Activated CD8-positive, alpha-beta memory T cell treated with anti-CD3 and anti-CD28 coated beads, Interleukin-2, amount 10 ng/mL, durations not matched to agents 7 days and 5 days (primary cell): ENCODE results near the gene MADD. TPM values are rescaled to one million over a fixed set of nuclear protein-coding genes. Genes with fewer than 3 reads are reported as not detected.

Experiments used
- ATAC-seq: fragments of 150-1000 bp; cut with Tn5 transposase; one replicate; pipeline ENCODE4 v1.10.0; 2021; ENCODE audit warnings: moderate library complexity
- CTCF ChIA-PET: fragments of 350-600 bp; sonication (Branson Sonifier 250); formaldehyde crosslinking; loops from one replicate; lab custom pipeline; 2021; ENCODE audit warnings: antibody characterized with exemption; lab: Charles Lee
- DNase-seq: peaks from one replicate; pipeline ENCODE4 v3.0.0-alpha.2; 2020
- H3K27ac Mint-ChIP-seq: one replicate; pipeline ENCODE4 v1.8.0; 2021; ENCODE audit warnings: mild to moderate bottlenecking, mixed read lengths
- H3K27me3 Mint-ChIP-seq: one replicate; pipeline ENCODE4 v1.8.0; 2021; ENCODE audit warnings: mixed read lengths
- H3K36me3 Mint-ChIP-seq: one replicate; pipeline ENCODE4 v1.8.0; 2021; ENCODE audit warnings: mild to moderate bottlenecking, mixed read lengths
- H3K4me1 Mint-ChIP-seq: one replicate; pipeline ENCODE4 v1.8.0; 2021; ENCODE audit warnings: mixed read lengths
- H3K4me3 Mint-ChIP-seq: one replicate; pipeline ENCODE4 v1.8.0; 2021; ENCODE audit warnings: mild to moderate bottlenecking, moderate library complexity, mixed read lengths
- H3K9me3 Mint-ChIP-seq: one replicate; pipeline ENCODE4 v1.8.0; 2022; ENCODE audit warnings: low read depth, mixed read lengths
- total RNA-seq, 2 experiments: library from RNA; stranded (reverse); gene quantifications; one replicate each; pipeline ENCODE4 v1.2.3, GENCODE V29; 2021

MADD gene
- total RNA-seq, 2 experiments from 2014 or later: 88.5 to 91.2 TPM

GRCh38 chr11:47242596-47243192, 27.2 kb upstream of the MADD start:
- Mint-ChIP-seq H3K4me3 (no peak overlapping the region), H3K36me3 (peaks cover 44% of the 10 kb centered on the region), H3K9me3 (no peaks in the 10 kb centered on the region), H3K27me3 (no peaks in the 10 kb centered on the region), H3K27ac (no peak overlapping the region), H3K4me1 (peaks cover 13% of the 10 kb centered on the region)
- CTCF ChIA-PET: interaction anchor here (1.2 to 1.5 kb wide), 2 partner anchors 9 to 17 kb away, joined by 3 to 4 read pairs; no protein-coding TSS in a partner anchor
- DNase-seq (no peak), ATAC-seq (no peak)

- CTCF ChIA-PET: no interaction called here
- no peak overlapping the region for H3K27ac Mint-ChIP-seq
- no peak overlapping the region for H3K4me3 Mint-ChIP-seq
- peaks cover 19% of the 10 kb centered on the region for H3K4me1 Mint-ChIP-seq
- ATAC-seq: no peak
- peaks cover 40% of the 10 kb centered on the region for H3K36me3 Mint-ChIP-seq
- no peak for DNase-seq
- H3K9me3 Mint-ChIP-seq: no peaks in the 10 kb centered on the region
- H3K27me3 Mint-ChIP-seq: no peaks in the 10 kb centered on the region
These were observed 26.5 kb upstream of the MADD start for GRCh38 chr11:47243454-47243853.

- Mint-ChIP-seq H3K27me3 (no peaks in the 10 kb centered on the region), H3K9me3 (no peaks in the 10 kb centered on the region), H3K27ac (no peak overlapping the region), H3K4me1 (peaks cover 24% of the 10 kb centered on the region), H3K4me3 (no peak overlapping the region), H3K36me3 (peaks cover 32% of the 10 kb centered on the region)
- DNase-seq (no peak), ATAC-seq (no peak)
- CTCF ChIA-PET: interaction anchor here (1.2 kb wide), 1 partner anchor 130 kb away, joined by 3 read pairs; no protein-coding TSS in a partner anchor
These were observed 25.2 kb upstream of the MADD start for GRCh38 chr11:47244448-47245350.

- peaks cover 26% of the 10 kb centered on the region for H3K4me1 Mint-ChIP-seq
- H3K27ac Mint-ChIP-seq: peak overlapping the region; percentile 60
- peaks cover 25% of the 10 kb centered on the region for H3K36me3 Mint-ChIP-seq
- H3K27me3 Mint-ChIP-seq: no peaks in the 10 kb centered on the region
- CTCF ChIA-PET: no interaction called here
- H3K9me3 Mint-ChIP-seq: no peaks in the 10 kb centered on the region
- no peak overlapping the region for H3K4me3 Mint-ChIP-seq
- no peak for DNase-seq
- no peak for ATAC-seq
These were observed 24.1 kb upstream of the MADD start for GRCh38 chr11:47245611-47246357.

GRCh38 chr11:47247502-47247901, 22.4 kb upstream of the MADD start:
- DNase-seq (no peak), ATAC-seq (no peak)
- CTCF ChIA-PET: interaction anchor here (0.6 to 3.4 kb wide), 6 partner anchors 11 to 164 kb away, joined by 3 to 32 read pairs (median 10); partner anchors contain the start of genes DDB2 and NR1H3
- Mint-ChIP-seq H3K9me3 (no peaks in the 10 kb centered on the region), H3K27me3 (no peaks in the 10 kb centered on the region), H3K36me3 (peaks cover 12% of the 10 kb centered on the region), H3K4me3 (peak overlapping the region; percentile 89), H3K4me1 (peaks cover 29% of the 10 kb centered on the region), H3K27ac (peak overlapping the region; percentile 94)

- DNase-seq (no peak), ATAC-seq (peak; percentile 35)
- no peaks in the 10 kb centered on the region for H3K27me3 Mint-ChIP-seq
- no peaks in the 10 kb centered on the region for H3K9me3 Mint-ChIP-seq
- H3K36me3 Mint-ChIP-seq: peaks cover 11% of the 10 kb centered on the region
- H3K4me1 Mint-ChIP-seq: peaks cover 29% of the 10 kb centered on the region
- H3K4me3 Mint-ChIP-seq: peak overlapping the region; percentile 89
- H3K27ac Mint-ChIP-seq: peak overlapping the region; percentile 94
- CTCF ChIA-PET: interaction anchor here (0.9 to 3.4 kb wide), 10 partner anchors 11 to 164 kb away, joined by 3 to 32 read pairs (median 7); partner anchors contain the start of genes DDB2, MADD and NR1H3
These were observed 21.6 kb upstream of the MADD start for GRCh38 chr11:47248304-47248663.

GRCh38 chr11:47248664-47249377, 21.1 kb upstream of the MADD start, which contains the start of gene ACP2:
ACP2 (minus strand) TSS chr11:47248814; CDS start chr11:47248789, 25 bp downstream.
- H3K4me3 Mint-ChIP-seq: peak within 1 kb of the TSS; percentile 89
- peaks cover 29% of the 10 kb centered on the region for H3K4me1 Mint-ChIP-seq
- DNase-seq (peak; percentile 93), ATAC-seq (peak; percentile 98)
- CTCF ChIA-PET: interaction anchor here (0.9 to 3.4 kb wide), 10 partner anchors 10 to 163 kb away, joined by 3 to 32 read pairs (median 7); partner anchors contain the start of genes DDB2, MADD and NR1H3
- no peaks in the 10 kb centered on the region for H3K27me3 Mint-ChIP-seq
- peaks cover 9% of the 10 kb centered on the region for H3K36me3 Mint-ChIP-seq
- H3K9me3 Mint-ChIP-seq: no peaks in the 10 kb centered on the region
- H3K27ac Mint-ChIP-seq: peak within 1 kb of the TSS; percentile 94

GRCh38 chr11:47249378-47249715, 20.6 kb upstream of the MADD start:
- peaks cover 29% of the 10 kb centered on the region for H3K4me1 Mint-ChIP-seq
- peaks cover 9% of the 10 kb centered on the region for H3K36me3 Mint-ChIP-seq
- H3K9me3 Mint-ChIP-seq: no peaks in the 10 kb centered on the region
- H3K27ac Mint-ChIP-seq: peak overlapping the region; percentile 94
- no peak for ATAC-seq
- CTCF ChIA-PET: interaction anchor here (1.0 to 3.4 kb wide), 6 partner anchors 9 to 163 kb away, joined by 6 to 32 read pairs (median 10); partner anchors contain the start of genes DDB2, MADD and NR1H3
- H3K4me3 Mint-ChIP-seq: peak overlapping the region; percentile 89
- no peaks in the 10 kb centered on the region for H3K27me3 Mint-ChIP-seq
- DNase-seq: no peak

GRCh38 chr11:47251751-47252150, 18.2 kb upstream of the MADD start:
- no peak for DNase-seq
- peaks cover 4% of the 10 kb centered on the region for H3K36me3 Mint-ChIP-seq
- H3K27ac Mint-ChIP-seq: no peak overlapping the region
- peaks cover 25% of the 10 kb centered on the region for H3K4me1 Mint-ChIP-seq
- H3K4me3 Mint-ChIP-seq: no peak overlapping the region
- CTCF ChIA-PET: interaction anchor here (1.0 to 1.7 kb wide), 2 partner anchors 37 to 46 kb away, joined by 3 to 5 read pairs; partner anchors contain the start of gene DDB2
- no peaks in the 10 kb centered on the region for H3K27me3 Mint-ChIP-seq
- H3K9me3 Mint-ChIP-seq: no peaks in the 10 kb centered on the region
- no peak for ATAC-seq

- peaks cover 14% of the 10 kb centered on the region for H3K4me1 Mint-ChIP-seq
- H3K36me3 Mint-ChIP-seq: no peaks in the 10 kb centered on the region
- no peaks in the 10 kb centered on the region for H3K27me3 Mint-ChIP-seq
- CTCF ChIA-PET: interaction anchor here (1.3 kb wide), 1 partner anchor 10 kb away, joined by 4 read pairs; no protein-coding TSS in a partner anchor
- H3K9me3 Mint-ChIP-seq: no peaks in the 10 kb centered on the region
- no peak overlapping the region for H3K4me3 Mint-ChIP-seq
- H3K27ac Mint-ChIP-seq: no peak overlapping the region
- ATAC-seq (no peak), DNase-seq (no peak)
These were observed 16.3 kb upstream of the MADD start for GRCh38 chr11:47253660-47254059.

- CTCF ChIA-PET: no interaction called here
These were observed 15.5 kb upstream of the MADD start for GRCh38 chr11:47254386-47254785.

GRCh38 chr11:47256374-47256773, 13.6 kb upstream of the MADD start:
- no peak for ATAC-seq
- no peak overlapping the region for H3K27ac Mint-ChIP-seq

More at GRCh38 chr11:47254386-47254785, 15.5 kb upstream of the MADD start:
- Mint-ChIP-seq H3K27ac (no peak overlapping the region), H3K9me3 (no peaks in the 10 kb centered on the region), H3K36me3 (no peaks in the 10 kb centered on the region), H3K27me3 (no peaks in the 10 kb centered on the region), H3K4me3 (no peak overlapping the region), H3K4me1 (peaks cover 15% of the 10 kb centered on the region)
- DNase-seq: no peak
- no peak for ATAC-seq

More at GRCh38 chr11:47256374-47256773, 13.6 kb upstream of the MADD start:
- Mint-ChIP-seq H3K27me3 (no peaks in the 10 kb centered on the region), H3K4me3 (no peak overlapping the region), H3K4me1 (peaks cover 12% of the 10 kb centered on the region), H3K9me3 (no peaks in the 10 kb centered on the region), H3K36me3 (no peaks in the 10 kb centered on the region)
- CTCF ChIA-PET: no interaction called here
- no peak for DNase-seq
